Stimulated activated CD4-positive, alpha-beta T cell treated with anti-CD3 and anti-CD28 coated beads, Interleukin-15, amount 100 ng/mL, for 24 hours (primary cell): ENCODE measurements around the gene WRNIP1.
A peak's percentile ranks its signal among the peaks of the same experiment; 100 is the strongest.

Experiments used
- DNase-seq: peaks from one replicate; pipeline ENCODE4 v3.0.0-alpha.2; 2020

WRNIP1 gene

GRCh38 chr6:2763876-2764540, 1.2 kb upstream of the WRNIP1 start:
- no peak for DNase-seq

DNA sequence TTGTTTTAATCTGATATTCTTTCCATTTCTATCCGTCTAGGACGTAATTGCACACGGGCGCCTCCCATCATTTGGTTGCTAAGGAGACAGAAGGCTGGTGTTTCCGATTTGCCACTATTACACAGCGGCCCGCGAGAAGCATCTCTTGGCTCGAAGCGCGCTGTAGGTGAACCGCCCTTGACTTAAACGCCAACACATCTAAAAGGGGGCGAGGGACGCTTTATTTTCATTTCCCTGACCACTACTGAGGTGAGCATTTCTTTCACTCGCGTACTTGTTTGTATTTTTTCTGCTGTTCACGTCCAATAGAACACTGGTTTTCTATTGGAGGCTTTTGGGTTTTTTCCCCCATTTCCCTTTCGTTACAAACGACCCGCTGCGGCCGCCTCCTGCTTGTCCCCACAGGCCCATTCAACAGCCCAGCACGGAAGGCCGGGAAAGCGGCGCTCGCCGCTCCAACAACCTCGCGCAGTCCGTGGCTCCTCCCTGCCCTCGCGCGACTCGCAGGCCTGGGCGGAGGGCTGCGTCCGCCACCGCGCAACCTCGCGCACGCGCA, 505 bp upstream of the WRNIP1 start:
- DNase-seq, result peak; percentile 72

GRCh38 chr6:2765896-2766766, 938 bp downstream of the WRNIP1 start:
- DNase-seq, result peak; percentile 62

DNA sequence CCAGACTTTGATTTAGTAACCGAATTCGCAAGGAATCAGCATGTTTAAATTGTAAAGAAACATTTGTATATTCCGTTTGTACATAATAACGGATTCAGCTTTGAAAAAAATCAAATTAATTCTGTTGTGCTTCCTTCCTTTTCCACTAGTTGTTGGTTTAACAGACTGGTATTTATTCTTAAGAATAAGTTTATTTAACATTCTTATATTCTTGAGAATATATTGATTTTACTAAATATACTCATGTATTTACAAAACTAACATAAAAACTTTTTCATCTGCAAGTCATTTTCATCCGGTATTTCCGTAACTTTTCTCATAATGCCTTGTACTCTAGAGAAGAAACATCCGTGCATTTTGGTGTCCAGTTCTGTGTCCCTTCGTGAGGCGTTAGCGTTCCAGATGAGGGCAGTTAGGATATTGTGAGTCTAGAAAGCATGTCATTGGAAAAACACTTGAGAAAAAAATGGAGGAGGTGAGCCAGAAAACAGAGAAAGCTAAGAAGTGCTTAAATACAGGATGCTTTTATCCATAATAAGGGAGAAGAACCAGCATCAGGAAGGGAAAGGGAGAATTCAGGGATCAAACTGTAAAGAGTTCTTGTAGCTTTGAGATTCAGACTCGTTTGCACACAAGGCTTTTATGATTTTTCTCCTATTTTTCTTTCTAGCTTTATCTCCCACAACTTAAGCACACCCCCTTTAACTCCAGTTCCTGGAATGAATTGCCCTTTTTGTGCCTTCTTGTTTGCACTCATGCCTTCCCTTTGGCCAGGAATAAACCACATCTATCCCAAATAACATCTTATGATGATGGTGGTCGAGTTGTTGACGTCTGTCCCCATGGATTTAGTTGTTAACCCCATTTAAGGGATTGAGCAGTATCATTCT, 1.8 kb downstream of the WRNIP1 start:
- no peak for DNase-seq

GRCh38 chr6:2767657-2768524, 2.7 kb downstream of the WRNIP1 start:
- no peak for DNase-seq

DNA sequence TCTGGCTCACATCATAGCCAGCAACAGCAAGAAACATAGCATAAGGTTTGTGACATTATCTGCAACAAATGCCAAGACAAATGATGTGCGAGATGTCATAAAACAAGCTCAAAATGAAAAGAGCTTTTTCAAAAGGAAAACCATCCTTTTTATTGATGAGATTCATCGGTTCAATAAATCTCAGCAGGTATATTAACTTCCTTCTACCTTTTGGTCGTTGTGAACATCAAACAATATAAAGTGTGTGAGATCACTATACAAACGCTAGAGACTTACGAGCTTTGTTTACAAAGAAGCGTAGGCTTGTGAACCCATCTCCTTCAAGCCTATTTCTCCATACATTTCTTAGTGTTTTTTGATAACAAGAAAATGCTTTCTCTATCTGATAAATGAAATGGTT, 3.5 kb downstream of the WRNIP1 start:
- DNase-seq, result no peak

DNA sequence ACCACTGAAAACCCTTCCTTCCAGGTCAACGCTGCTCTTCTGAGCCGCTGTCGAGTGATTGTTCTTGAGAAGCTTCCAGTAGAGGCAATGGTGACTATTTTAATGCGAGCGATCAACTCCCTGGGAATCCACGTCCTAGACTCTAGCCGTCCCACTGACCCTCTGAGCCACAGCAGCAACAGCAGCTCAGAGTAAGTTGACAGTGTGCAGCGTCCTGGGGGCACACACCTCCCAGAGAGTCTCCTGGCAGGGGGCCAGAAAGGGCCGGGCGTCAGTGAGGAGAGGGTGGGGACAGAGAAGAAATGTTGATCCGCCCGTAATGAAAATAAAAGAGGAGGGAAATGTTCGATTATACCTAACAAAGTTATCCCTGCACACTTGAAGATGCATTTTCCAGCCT, 5.0 kb downstream of the WRNIP1 start:
- no peak for DNase-seq

DNA sequence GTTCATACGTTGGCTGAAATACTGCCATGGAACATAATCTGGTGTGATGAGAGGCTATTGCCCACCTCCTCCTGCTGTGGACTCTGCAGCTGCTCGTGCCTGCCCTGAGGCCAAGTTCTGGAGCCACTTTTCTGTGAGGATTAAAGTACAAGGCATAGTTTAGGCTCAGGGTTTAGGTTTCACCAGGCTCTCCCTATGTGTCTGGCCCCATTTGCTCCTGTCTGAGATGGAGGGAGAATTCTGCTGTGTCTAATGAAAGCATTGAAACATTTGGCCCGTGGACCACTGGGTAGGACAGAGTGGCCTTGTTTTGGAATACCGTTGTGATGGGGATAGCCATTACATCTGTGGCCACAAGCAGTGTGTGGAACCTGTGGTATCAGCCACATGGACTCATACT, 5.9 kb downstream of the WRNIP1 start:
- DNase-seq, result no peak

GRCh38 chr6:2772840-2773239, 7.6 kb downstream of the WRNIP1 start:
- no peak for DNase-seq

- DNase-seq, result no peak
Measured at GRCh38 chr6:2773449-2773848, 8.3 kb downstream of the WRNIP1 start.

DNA sequence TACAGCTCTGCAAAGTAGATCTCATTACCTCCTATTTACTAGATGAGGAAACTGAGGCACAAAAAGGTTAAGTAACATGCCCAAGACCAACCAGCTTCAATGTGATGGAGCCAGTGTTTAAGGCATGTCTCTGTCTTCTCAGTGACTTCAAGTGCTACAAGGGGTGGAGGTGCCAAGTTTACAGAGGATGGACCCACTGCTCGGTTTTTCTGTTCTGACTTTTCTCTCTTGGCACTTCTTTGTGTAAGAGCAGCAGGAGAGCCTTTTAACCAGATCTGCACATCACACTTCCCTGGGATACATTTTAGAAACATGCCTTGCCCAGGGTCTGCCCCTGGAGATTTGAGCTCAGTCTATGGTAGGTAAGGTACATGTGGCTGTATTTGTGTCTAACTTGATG, 9.8 kb downstream of the WRNIP1 start:
- DNase-seq, result no peak

- DNase-seq, result no peak
Measured at GRCh38 chr6:2777249-2777648, 12.1 kb downstream of the WRNIP1 start.

- DNase-seq, result no peak
Measured at GRCh38 chr6:2780102-2780737, 15.0 kb downstream of the WRNIP1 start.

DNA sequence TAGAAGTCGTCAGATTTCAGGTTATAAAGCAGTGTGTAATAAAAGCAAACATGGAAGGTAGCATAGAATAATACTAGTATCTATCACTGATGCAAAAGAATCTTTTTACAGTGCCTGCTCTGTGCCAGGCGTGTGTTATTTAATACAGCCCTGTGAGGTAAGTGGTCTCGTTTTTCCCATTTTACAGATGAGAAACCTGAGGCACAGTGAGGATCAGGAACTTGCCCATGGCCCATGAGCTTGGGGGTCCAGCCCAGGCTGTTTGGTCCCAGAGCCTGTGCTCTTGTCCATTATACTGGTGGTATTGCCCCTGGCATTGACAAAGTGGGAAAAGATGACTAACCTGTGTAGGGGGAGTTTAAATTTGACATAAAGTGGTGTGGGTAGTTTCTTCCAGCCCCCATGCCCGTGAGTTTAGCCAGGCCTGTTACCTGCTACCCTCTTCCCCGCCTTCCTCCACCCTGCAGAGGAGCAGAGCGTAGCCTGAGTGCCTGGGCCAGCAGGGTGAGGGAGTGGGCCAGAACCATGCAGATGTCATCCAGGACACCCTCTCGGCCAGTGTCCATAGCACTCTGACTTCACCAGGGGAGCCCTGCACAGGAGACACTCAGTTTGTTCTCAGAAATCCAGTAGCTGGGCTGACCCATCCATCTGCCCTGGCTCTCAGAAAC, 16.6 kb downstream of the WRNIP1 start:
- DNase-seq, result no peak

- DNase-seq, result no peak
Measured at GRCh38 chr6:2782356-2782708, 17.1 kb downstream of the WRNIP1 start.

DNA sequence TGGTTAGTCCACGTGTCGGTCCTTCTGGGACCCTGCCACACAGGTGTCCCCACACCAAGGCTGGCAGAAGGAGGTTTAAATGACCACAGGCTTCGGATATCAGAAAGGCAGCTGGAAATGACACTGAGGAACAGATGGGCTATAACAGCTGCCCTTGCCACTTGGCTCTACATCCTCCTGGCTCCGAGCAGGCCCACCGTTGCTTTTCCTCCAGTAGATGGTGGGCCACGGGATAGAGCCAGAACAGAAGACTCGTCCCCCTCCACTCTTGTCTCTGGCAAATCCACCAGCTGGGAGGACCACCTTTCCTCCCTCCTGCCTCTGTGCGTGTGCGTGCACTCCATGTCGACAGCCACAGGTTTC, 17.6 kb downstream of the WRNIP1 start:
- no peak for DNase-seq

GRCh38 chr6:2783188-2783963, 18.2 kb downstream of the WRNIP1 start:
- DNase-seq, result no peak

DNA sequence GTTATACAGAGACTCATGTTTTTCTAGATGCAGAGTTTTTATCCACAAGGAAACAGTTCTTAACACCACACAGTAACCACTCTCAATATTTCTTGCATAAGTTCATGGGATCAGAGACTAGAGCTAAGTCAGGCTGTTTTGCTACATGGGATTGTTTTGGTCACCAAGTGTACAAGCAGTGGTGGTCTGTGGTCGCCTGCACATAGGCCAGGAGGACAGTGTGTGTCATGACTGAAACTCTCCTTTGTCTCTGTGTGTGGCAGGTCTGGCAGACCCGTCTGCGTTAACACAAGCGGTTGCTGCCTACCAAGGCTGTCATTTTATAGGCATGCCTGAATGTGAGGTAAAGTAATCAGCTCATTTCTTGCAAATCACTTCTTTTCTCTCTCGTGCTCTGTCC, 18.9 kb downstream of the WRNIP1 start:
- DNase-seq, result no peak

- DNase-seq, result no peak
Measured at GRCh38 chr6:2784930-2785329, 19.7 kb downstream of the WRNIP1 start.

DNA sequence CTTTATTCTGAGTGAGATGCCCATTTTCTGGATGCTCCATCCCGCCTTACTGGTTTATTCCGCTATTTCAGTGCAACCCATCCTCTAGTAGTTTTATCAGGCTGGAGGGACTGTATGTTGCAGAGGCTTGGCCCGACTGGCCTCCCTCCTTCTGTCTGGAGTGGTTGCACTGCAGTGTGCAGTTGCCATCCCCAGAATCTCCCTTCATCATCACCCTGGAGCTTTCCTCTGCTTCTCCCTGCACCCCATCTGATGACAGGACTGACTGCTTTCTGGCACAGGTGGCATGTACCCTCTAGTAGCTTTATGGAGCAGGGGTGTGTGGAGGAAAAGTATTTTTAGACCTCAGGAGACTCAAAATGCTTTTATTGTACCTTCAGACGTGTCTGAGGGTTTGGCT, 21.1 kb downstream of the WRNIP1 start:
- no peak for DNase-seq
